Activated T-cell treated with anti-CD3 and anti-CD28 coated beads, Interleukin-2, amount 50 U/mL, for 1 hour (primary cell): ENCODE results near the gene LGALS7B.
"Not testable (repeated sequence)": the region's sequence is repeated elsewhere in the genome, so short reads cannot be mapped to it uniquely, and the experiment has no call there.

Experiments used
- DNase-seq: peaks from one replicate; pipeline ENCODE4 v3.0.0-alpha.2; 2020

LGALS7B gene

DNA sequence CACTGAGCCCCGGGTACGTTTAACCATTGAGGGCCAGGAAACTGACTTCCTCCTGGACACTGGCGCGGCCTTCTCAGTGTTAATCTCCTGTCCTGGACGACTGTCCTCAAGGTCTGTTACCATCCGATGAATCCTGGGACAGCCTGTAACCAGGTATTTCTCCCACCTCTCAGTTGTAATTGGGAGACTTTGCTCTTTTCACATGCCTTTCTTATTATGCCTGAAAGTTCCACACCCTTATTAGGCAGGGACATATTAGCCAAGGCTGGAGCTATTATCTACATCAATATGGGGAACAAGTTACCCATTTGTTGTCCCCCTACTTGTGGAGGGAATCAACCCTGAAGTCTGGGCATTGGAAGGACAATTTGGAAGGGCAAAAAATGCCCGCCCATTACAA, 36.9 kb downstream of the LGALS7B start:
- not testable (repeated sequence) for DNase-seq

DNA sequence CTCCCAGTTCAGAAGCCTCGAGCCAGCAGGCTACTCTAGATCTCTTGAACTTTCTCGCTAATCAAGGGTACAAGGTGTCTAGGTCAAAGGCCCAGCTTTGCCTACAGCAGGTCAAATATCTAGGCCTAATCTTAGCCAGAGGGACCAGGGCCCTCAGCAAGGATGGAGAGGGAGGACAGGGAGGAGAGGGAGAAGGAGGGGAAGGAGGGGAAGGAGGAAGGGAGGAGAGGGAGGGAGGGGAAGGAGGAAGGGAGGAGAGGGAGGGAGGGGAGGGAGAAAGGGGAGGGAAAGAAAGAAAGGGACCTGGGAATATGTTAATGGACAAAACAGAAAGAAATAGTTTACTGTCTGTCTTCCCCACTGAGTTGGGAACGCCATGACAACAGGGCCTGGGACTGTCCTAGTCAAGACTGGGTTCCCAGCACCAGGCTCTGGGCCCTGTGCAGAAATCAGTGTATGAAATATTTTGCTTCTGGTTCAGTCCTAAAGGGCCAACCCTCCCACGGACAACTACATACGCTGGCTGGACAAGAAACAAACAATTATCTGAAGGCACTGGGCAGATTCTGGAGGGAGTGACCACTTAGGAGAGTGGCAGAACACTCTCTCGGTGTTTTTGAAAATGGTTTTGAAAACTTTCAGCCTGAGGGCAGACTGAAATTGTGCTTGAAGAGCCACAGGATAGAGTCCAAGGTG, 38.0 kb downstream of the LGALS7B start:
- DNase-seq = no peak

DNA sequence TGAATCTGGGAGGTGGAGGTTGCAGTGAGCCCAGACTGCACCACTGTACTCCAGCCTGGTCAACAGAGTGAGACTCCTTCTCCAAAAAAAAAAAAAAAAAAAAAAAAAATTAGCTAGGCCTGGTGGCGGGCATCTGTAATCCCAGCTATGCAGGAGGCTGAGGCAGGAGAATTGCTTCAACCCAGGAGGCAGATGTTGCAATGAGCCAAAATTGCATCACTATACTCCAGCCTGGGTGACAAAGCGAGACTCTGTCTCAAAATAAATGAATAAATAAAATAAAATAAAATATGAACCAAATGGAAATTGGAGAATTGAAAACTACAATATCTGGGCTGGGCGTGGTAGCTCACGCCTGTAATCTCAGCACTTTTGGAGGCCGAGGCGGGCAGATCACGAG, 40.2 kb downstream of the LGALS7B start:
- DNase-seq = not testable (repeated sequence)

DNA sequence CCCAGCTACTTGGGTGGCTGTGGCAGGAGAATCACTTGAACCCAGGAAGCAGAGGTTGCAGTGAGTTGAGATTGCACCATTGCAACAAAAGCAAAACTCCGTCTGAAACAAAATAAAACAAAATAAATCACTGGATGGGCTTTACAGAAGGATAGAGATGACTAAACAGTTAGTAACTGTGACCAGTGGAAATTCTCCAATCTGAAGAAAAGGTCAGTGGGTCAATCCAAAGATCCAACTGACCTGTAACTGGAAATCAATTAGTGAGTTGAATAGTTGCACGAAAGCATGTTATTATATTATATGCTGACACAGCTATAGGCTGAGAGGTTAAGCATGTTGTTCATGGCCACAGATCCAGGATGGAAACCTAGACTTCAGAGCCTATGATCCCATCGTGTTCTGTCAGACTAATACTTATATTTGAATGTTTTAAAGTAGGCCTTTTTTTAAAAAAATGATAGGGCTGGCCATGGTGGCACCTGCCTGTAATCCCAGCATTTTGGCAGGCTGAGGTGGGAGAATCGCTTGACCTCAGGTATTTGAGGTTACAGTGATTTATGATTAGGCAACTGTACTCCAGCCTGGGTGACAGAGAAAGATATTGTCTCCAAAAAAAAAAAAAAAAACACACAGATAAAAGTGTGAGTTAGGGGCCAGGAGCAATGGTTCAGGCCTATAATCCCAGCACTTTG, 41.2 kb downstream of the LGALS7B start:
- DNase-seq = no peak

DNA sequence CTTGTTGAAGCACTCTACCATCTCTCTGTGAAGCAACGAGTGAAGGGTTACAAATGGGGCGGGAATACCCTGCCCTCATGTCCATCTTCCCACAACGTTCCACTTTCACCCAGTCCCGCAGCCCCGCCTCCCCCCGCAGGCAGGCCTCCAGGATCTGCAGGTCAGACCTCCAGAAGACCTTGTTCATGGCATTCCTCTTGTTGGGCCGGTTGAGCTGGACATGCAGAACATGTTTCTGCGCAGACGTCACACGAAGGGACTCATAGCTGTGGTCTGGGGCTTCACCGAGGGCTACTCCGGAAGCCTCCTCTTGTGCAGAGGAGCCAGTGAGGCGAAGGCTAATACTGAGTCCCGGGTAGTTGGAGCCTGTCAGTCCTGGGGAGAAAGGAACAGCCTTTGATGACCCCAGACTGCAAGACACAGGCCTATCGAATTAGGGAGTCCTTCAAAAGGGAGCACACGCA, 42.2 kb downstream of the LGALS7B start:
- peak; percentile 35 for DNase-seq

DNA sequence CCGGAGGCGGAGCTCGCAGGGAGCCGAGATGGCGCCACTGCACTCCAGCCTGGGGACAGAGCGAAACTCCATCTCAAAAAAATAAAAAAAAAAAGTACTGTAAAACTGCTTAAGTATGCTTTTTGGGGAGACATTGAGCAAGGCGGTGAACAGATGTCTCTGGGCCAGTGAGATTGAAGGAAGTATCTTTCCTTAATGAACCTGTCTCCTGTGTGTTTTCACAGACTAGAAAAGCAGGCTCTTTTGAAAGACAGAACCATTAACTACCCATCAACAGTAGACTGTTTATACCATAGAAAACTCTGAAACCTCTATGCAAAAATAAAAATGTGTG, 44.1 kb downstream of the LGALS7B start:
- no peak for DNase-seq

DNA sequence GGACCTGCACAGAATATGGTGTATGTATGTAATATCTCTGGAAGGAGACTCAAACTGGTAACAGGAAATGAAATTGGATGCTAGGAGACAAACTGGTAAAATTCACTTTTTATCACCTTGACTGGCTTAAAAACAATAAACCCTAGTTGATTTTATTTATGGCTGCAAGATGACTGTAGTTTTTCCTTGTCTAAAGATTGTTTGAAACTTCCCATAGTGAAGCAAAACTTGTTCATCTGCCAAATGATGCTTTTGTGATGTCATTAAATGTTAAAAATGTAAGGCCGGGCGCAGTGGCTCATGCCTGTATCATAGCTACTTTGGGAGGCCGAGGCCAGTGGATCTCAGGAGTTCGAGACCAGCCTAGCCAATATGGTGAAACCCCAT, 45.1 kb downstream of the LGALS7B start:
- no peak for DNase-seq

DNA sequence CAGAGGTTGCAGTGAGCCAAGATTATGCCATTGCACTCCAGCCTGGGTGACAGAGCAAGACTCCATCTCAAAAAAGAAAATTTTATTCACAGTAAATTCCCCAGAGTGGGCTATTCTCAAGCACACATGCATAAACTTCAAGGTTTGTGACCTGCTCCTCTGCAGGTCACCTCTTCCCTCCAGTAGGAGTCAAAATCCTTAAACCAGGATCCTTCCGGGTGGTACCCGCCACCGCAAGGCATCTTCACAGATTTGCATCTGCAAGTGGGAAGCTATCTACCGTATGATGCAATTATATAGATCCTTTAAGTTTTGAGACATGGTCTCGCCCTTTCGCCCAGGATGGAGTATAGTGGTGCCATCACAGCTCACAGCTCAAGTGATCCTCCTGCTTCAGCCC, 45.6 kb downstream of the LGALS7B start:
- DNase-seq = no peak

DNA sequence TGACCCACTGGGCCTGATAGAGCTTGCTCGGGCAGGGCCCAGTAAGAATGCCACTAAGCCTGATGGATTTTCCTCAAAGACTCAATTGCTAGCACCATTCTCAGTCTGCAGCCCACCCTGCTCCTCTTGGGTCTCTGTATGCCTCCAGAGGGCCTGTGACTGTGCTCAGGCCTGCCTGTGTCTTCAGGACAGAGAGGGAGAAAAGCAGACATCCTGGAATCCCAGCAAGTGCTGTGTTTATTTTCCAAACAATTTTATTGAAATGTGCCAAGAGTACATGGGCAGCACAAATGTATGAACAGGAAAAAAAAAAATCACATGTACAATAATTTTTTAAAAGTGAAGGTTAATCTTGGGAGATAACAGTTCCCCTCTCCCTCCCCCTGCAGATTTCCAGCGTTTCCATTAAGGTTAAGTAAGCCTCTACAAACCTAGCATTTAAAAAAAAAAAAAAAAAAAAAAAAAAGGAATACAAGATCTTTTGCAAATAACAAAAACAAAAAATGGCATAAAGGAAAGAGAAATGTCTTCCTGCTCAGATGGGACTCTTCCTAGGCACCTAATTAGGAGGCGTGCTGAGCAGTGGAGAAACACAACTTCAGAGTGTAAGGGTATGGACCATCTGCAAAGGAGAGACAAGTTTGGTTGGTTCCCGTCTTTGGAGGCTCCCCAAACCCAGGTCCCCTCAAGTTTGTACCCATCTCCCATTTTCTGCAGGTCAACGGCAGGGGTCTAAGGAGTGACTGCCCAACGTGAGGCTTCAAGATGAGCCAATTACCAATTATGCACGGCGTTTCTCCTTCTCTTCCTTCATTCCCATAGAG, 47.4 kb downstream of the LGALS7B start:
- DNase-seq = no peak

DNA sequence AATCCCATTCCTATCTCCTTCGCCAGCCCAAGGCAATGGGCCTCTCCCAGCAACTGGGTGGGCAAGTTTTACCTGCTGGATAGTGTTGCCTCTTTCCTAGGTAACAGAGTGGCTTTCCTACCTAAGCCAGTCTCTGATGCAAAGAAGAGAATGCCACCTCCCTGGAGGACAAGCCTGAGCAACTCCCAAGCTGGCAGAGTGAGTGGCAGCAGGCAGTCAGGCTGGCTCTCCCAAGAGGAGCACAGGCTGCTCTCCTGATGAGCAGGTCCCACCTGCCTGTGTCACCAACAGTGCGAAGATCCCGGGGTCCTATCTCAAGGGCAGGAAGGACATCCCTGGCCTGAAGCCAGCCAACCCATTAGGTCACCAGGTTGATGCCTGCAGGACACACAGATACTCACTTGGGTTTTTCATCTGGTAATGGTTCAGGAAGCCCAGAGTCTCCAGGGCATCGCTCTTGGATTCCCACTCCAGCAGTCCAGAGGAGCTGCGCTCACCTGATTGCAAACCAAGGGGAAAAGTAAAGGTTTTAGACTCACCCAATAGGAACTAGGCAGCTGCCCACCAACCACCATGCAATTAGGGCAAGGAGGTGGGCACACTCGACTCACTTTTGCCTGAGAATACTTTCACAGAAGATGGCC, 48.1 kb downstream of the LGALS7B start:
- DNase-seq = no peak

DNA sequence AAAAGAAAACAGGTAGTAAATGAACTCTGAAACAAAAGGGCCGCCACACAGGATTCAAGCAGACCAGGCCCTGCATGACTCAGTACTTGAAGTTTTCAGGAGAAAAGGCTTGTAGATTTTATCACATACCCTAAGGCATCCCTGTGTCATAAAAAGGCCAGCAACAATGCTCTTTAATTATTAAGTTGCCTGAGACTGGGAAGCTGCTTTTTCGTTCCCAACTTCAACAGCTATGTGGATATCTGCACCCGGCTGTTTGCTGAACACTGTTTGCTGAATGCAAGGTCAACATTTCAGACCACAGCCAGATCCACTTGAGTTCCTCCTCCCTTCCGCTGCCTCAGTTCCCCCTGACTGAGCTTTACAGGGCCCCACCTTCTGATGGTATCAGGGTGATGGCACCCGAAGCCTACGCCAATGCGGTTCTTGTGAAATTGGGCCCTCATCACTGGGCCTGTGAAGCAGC, 48.7 kb downstream of the LGALS7B start:
- DNase-seq = no peak

DNA sequence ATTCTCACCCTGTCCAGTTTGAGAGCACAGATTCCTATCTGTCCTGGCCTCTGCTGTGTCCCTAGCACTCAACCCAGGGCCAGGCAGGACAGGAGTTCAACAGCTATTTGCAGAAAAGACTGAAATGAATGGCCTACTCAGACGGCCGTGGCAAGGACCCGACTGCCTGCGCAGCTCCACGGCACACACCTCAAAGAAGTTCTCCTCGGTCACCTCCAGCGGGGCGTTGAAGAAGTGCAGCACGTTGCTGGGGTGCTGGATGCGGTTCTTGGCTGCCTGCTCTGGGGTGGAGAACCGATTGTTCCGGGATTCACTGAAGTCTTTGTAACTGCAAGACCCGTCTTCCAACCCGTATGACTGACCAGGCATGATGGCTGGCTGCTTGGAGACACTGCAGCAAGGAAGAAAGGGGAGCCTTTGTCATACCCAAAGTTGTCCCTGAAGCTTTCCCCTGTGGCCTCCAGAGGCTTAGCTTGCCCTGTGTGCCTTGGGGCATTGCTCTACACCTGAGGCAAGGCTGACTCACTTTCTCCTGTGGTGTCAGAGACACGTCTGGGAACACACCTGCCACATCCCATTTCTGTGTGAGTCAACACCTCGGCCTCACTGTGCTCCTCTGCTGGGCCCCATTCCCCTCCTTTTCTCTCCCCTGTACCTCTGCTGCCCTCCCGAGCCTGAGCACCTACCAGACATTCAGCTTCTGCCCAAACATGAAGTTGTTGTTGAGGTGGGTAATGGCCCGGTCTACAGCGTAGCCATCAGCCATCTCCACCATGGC, 49.4 kb downstream of the LGALS7B start:
- DNase-seq = no peak

DNA sequence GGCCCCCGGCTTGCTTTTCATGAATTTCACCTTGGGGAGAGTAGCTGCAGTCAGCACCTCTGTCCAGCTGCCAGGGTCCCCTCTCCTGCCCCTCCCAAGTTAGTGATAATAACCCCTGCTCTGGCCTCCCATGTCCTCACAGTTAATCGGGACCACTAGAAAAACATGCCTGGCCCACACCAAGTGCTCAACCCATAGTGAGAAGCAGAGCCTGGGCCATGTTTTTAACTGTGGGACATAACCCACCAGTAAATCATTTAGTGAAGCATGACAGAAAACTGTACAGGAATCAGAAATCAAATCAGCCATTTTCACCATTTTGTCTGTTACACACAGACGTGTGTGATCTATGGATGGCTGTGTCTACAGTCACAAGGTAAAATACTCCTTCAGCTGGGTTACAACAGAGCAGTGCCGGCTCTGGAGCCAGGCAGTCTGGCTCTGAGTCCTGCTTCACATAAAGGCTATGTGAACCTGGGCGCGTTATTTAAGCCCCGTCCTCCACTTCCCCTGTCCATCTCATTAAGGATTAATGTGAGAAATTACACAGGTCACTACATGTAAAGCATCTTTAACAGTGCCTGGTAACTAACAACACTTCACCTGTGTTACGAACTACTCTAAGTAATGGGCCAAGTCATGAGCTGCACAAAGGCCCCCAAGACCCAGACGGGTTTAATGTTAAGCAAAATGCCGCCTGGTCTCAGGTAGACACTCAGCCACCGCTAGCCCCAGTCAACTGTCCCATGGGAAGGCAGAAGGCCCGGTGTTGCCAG, 50.2 kb downstream of the LGALS7B start:
- no peak for DNase-seq

DNA sequence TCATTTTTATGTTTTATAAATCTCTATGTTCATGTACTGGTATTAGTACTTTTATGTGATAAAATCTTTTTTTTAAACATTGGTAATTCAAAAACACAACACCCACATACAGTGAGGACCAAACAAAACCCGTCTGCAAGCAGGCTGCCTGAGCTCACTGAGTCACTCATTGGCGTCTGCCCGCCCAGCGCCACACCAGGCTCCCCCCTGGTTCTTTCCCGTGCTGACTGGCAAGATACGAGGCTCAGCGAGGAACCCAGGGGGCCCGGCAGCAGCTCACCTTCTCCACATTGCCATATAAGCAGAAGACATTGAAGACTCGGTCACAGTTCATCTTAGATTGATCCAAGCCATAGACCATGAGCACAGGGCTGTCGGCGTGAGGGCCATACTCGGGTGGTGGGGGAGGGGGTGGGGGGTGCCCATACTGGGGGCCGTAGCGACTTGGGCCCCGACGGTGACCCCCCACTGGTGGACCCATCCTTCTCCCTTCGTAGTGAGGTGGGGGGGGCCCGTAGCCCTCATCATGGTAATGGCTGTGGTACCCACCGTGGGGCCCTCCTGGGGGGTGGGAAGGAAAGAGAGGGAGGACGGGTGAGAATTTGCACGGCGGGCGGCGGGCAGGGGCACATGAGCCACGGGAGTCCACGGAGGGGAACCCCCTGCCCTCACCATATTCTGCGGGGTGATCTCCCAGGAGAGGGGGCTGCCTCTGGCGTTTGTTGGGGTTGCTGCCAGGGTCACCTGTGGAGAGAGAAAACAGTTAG, 51.0 kb downstream of the LGALS7B start:
- no peak for DNase-seq

DNA sequence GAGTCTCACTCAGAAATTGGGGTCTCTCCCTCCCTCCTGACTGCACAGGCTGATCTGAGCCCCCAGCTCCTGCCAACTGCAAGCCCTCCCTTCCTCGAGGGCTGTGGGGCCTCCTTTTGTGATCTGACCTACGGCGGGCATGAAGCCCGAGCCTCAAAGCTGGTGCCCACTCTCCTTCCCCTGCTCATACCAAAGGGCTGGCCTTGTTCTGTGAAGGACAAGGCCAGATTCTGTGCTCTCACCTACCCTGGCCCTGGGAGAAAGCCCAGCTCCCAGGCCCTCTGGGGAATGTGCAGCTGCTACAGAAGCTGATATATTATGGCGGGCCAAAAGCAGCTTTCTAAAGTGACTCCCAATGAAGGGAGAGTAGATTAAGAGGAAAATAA, 51.6 kb downstream of the LGALS7B start:
- DNase-seq = no peak
